NCI-H1092 (cell line): ENCODE results near the gene MSH3.
"Not testable (repeated sequence)": the region's sequence is repeated elsewhere in the genome, so short reads cannot be mapped to it uniquely, and the experiment has no call there.

Experiments
- DNase-seq: peaks from one replicate; lab custom pipeline; 2025; lab: John Stamatoyannopoulos, UW

The MSH3 gene

DNA sequence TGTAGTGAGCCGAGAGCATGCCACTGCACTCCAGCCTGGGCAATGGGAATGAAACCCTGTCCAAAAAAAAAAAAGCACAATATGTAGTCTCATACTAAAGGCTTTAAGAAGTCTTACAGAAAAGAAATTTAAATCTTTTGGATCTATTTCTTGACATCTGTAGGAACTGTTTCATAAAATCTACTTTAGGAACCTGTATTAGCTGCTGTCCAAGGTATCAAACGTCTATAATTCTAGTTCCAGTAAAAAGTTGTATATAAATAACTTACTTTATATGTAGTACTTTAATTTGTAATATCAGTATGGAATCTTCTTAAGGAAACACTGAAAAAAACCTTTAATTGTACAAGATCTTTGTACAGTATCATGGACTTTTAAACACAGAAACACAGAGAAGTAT is 199.0 kb downstream of the MSH3 start:
- no peak for DNase-seq

DNA sequence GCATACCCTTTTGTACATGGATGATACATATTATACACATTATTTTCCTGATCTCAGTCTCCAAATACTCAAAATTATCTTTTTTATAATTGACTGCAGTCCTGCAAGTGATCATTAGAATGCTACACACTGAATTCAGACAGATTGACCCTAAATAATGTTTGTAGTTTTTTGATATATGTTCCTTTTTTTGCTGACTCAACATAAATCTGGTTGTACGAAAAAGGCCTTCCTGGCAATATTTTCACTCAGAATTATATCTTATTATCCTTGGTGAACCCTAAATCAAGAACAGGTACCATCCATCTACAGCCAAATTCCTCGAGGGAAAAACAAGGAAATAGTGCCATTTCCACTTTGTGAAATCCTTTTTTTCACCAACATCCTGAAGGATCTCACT is 200.1 kb downstream of the MSH3 start:
- DNase-seq = no peak

DNA sequence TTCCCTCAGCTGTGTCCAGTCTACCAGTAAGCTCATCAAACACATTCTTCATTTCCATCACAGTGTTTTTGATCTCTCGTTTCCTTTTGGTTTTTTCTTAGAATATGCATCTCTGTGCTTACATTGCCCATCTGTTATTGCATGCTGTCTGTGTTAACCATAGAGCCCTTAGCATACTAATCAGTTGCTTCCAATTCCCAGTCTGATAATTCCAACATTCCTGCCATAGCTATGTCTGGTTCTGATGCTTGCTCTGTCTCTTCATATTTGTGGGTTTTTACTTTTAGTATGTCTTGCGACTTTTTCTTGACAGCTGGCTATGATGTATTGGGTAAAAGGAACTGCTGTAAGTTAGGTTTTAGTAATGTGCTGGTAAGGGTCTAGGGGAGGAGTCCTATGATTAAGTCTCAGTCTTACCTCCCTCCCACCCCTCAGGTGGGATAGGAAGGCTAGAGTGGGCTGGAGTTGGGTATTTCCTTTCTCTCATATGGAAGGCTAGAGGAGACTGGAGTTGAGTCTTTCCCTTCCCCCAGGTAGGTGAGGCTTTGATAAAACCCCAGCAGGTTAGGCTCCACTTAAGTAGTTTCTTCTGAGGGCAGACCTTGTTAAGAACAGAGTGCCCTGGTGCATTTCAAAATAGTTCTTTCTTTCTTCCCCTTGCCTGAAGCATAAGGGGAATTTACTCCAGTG is 206.6 kb downstream of the MSH3 start:
- DNase-seq = no peak

- no peak for DNase-seq
Observed at GRCh38 chr5:80863708-80864107, 209.3 kb downstream of the MSH3 start.

DNA sequence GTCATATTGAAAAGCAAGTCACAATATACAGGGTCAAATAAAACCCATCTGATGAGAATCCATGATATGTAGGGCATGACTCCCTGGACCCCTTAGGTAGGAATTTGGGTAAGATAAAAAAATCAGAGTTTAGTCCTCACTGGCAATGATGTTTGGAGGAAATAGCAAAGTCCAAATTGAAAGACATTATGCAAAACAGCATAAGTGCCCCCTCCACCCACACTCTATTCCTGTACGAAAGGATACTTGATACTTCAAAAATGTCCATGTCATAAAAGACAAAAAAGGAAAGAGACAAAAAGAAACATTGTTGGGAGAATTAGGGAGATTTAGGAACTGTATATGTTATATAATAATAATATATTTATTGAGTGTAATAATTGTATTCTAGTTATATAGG is 209.7 kb downstream of the MSH3 start:
- no peak for DNase-seq

DNA sequence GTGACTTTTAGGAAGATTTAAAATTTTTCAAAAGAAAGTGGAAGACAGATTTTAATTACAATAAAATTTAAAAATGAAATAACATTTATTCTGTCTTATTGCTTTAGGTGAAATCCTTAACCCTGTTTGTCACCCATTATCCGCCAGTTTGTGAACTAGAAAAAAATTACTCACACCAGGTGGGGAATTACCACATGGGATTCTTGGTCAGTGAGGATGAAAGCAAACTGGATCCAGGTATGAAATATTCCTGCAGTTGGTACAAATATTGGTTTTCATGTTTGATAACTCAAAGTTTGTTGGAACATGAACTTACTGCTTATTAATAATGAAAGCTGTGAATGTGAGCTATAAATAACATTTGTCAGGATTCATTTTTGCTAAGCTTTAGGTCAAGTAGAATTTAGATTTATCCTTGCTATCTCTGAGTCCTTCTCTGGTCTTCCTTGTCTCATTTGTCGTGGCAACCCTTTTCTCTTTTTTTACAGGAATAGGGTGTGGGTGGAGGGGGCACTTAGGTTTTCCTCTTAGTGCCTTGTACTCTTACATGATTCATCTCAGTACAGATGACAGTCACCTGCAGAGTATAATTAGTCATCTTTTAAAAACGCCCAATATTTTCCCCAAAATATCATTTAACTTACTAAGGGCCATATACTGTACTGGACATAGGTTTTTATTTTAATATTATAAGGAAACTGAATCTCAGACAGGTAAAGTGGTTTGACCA is 210.4 kb downstream of the MSH3 start:
- no peak for DNase-seq

- no peak for DNase-seq
Observed at GRCh38 chr5:80865551-80865950, 211.1 kb downstream of the MSH3 start.

DNA sequence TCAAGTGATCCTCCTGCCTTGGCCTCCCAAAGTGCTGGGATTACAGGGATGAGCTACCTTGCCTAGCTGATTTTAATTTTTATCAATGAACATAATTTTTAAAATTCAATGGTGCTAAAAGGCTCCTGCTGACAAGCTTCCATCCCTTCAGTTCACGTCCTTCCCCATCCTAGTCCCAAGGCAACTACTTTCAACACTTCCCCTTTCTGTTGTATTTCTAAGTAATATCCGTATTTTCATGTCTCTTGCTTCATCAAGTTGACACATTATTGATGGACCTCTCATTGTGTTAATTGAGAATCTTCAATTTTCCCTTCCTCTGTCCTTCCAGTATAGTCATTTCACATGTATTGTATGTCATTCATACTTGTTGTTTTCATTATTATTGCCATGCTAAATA is 211.9 kb downstream of the MSH3 start:
- DNase-seq = no peak

GRCh38 chr5:80867233-80867632 is 212.8 kb downstream of the MSH3 start:
- no peak for DNase-seq

DNA sequence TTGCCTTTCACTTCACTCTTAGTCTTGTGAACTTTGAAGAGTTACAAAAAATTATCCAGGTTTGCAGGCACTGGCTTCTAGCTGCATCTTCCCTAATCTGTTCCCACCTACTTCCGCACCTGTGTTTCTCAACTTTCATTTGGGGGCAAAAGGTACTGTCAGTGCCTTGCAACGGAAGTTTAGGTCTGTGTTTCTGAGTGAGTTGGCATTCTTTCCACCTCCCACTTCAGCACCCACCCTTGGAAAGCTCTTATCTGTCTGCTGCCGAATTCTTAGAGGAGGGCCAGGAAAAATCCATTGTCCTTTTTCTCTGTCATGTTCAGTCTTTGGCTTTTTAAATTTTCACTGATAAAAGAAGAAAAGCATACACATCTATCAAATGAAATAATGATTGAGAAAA is 216.0 kb downstream of the MSH3 start:
- no peak for DNase-seq

- DNase-seq = no peak
Observed at GRCh38 chr5:80871541-80871961, 217.1 kb downstream of the MSH3 start.

DNA sequence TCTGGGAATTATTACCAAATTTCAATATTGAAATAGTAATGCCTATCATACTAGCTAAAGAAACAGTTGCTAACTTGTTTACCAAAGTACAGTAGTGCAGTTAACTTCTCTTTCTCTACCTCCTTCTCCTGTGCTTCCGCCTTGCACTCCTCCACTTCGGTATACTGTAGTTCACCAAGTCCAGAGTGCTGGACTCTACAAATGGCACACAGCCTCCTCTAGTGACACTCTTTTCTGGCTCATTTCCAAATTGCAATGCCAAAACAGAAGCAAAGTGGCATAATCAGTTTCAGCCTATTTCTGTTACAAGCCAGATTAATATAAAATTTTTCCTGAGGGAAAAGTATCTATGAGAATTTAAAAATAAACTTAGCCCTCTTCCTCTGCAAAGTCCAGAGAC is 219.7 kb downstream of the MSH3 start:
- DNase-seq = no peak

- DNase-seq = no peak
Observed at GRCh38 chr5:80877592-80877991, 223.1 kb downstream of the MSH3 start.

DNA sequence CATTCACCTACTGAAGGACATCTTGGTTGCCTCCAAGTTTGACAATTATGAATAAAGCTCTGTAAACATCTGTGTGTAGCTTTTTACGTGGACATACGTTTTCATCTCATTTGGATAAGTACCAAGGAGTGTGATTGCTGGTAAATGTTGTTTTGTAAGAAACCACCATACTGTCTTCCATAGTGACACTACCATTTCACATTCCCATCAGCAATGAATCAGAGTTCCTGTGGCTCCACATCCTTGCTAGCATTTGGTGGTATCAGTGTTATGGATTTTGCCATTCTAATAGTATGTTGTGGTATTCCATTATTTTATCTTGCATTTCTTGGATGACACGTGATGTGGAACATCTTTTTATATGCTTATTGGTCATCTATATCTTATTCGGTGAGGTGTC is 227.3 kb downstream of the MSH3 start:
- no peak for DNase-seq

GRCh38 chr5:80883390-80883789 is 228.9 kb downstream of the MSH3 start:
- not testable (repeated sequence) for DNase-seq

DNA sequence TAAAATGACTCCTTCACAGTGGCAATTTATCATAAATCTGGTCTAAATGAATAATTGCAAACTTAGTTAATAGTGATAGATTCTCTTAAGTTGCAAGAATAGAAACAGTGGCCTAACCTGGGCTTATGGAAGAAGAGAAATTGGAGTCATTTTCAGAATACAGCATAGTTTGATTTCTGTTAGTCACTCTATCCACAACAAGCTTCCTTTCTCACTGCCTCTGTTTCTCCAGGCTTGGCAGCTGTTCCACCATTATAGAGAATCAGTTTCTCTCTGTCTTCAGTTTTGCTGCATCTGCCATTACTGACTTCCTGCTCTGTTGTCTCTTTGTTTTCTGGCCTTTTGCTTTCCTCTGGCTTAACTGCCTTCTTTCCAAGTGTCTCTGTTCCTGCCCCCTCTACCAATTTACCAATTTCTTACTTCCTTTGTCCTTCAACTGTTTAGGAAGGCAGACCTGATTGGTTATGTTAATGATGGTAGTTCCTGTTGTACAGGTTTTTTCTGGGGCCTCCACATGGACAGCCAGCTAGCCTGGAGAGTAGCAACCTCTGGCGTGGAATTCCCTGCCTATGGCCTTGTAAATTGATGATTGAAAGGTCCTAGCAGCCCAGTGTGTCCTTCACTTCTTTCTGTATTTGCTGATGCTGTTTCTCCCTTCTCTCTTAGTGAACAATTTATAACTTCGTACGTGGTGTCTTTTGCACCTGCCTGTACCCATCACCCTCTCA is 229.8 kb downstream of the MSH3 start:
- no peak for DNase-seq

DNA sequence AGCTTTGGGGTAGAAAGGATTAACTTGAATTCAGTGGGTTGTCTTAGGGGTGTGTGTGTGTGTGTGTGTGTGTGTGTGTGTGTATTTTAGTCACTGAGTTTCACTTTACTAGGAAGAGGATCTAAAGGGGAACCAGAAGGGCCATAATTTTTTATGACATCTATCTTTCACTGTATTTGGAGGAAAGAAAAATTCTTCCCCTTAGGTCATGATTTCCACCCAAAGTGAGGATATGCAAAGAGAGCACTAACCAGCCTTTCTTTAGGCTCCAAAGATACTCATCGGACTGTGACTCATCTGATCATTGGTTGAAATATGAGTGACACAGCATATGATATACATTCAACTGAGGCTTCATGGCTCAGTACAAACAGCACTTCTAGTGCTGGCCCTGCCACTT is 230.5 kb downstream of the MSH3 start:
- no peak for DNase-seq

DNA sequence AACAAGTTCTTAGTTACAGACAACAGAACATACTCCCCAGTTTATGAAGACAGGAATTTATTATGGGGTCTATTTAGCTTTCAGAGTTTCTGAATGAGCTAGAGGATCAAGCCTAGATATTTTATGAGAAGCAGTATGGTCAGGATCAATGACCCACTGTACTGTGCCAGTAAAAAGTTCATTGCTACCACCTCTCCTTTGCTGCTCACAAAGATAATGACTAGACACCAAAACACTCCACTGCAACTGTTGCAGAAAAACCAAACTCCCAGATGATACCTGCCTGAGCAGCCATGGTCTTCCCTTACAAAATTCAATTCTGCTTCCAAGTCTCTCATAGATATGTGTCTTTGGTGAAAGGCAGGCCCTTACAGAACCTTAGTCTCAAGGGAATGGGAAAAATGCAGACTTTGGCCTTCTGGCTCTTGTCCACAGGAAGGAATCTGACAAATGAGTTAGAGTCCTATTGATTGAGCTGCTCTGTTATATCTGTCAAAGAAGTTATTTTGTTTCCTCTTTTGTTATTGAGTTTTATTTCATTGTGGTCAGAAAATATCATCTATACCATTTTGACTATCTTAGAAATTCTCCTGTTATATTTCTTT is 231.0 kb downstream of the MSH3 start:
- DNase-seq = no peak

GRCh38 chr5:80894083-80894482 is 239.6 kb downstream of the MSH3 start:
- DNase-seq = no peak

GRCh38 chr5:80895523-80895922 is 241.1 kb downstream of the MSH3 start:
- DNase-seq = no peak

- DNase-seq = not testable (repeated sequence)
Observed at GRCh38 chr5:80902624-80903023, 248.2 kb downstream of the MSH3 start.

DNA sequence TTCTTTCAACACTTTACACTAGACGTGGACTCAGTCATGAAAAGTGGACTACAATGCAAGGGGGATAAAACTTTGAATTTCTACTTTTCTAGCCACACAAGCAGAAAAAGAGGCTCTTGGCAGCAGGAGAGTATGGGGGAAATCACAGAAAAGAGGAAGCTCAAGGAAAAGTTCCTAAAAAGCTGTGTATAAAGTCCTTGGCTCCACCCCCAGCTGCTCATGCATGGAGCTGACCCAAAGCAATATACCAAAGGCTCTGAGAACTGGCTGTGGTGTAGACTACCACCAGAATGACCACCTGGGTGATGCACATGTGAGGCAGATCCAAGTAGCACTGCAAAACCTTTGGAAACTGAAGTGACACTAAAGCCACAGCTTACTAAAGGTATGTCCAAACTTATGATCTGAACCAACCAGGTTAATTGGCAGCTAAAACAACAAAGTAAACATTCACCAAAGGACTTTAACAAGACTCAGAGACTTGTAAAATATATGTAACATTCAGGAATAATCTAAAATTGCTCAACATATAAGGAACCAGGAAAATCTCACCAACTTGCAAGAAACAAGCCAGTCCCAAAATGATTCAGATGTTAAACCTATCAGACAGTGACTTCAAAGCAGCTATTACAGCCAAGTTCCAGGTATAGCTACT is 250.2 kb downstream of the MSH3 start:
- DNase-seq = no peak
